Caco-2 (cell line): ENCODE measurements around the gene GNPTAB. TPM values are rescaled to one million over a fixed set of nuclear protein-coding genes. Genes with fewer than 3 reads are reported as not detected.

Experiments
- BruUV-seq: library from RNA; stranded (reverse); fragments of 400-500 nt; replicated peaks from 2 replicates; lab custom pipeline; 2021; lab: Mats Ljungman, UMichigan
- CTCF ChIA-PET: fragments of 300-600 bp; sonication (Branson Sonifier 250); formaldehyde crosslinking; loops from one replicate; lab custom pipeline; 2022; ENCODE audit warnings: antibody characterized with exemption; lab: Charles Lee
- POLR2A ChIA-PET: fragments of 300-600 bp; sonication (Branson Sonifier 250); formaldehyde crosslinking; loops from one replicate; lab custom pipeline; 2022; ENCODE audit warnings: antibody characterized with exemption; lab: Charles Lee
- DNase-seq, 2 experiments: peaks; one replicate each; pipeline versions ENCODE4 v3.0.0 to v3.0.0-alpha.2; 2020 to 2022
- H3K27me3 ChIP-seq: replicated peaks from 2 replicates; pipeline ENCODE4 v1.6.0; 2011; ENCODE audit warnings: low read length; ENCODE audit not compliant: control insufficient read depth, insufficient read depth
- H3K36me3 ChIP-seq: 2 replicates; pipeline ENCODE4 v1.5.1; 2011; ENCODE audit warnings: low read length; ENCODE audit not compliant: control insufficient read depth, insufficient read depth
- H3K4me1 ChIP-seq: fragments of 250-450 bp; sonication (Bioruptor Pico); 2 replicates; pipeline ENCODE4 v1.5.1; 2020; ENCODE audit warnings: mild to moderate bottlenecking
- H3K4me3 ChIP-seq: 2 replicates; pipeline ENCODE4 v1.5.1; 2011; ENCODE audit warnings: low read depth, mild to moderate bottlenecking, control low read depth, low read length
- H3K9me3 ChIP-seq: fragments of 250-450 bp; sonication (Bioruptor Pico); 2 replicates; pipeline ENCODE4 v1.5.1; 2020; ENCODE audit warnings: mild to moderate bottlenecking, moderate library complexity
- H3K27ac Mint-ChIP-seq: one replicate; pipeline ENCODE4 v1.8.0; 2022; ENCODE audit warnings: mixed read lengths; ENCODE audit not compliant: unreplicated experiment
- H3K27me3 Mint-ChIP-seq: one replicate; pipeline ENCODE4 v1.8.0; 2022; ENCODE audit warnings: mixed read lengths; ENCODE audit not compliant: insufficient read depth, unreplicated experiment
- H3K36me3 Mint-ChIP-seq: one replicate; pipeline ENCODE4 v1.8.0; 2022; ENCODE audit warnings: mild to moderate bottlenecking, mixed read lengths; ENCODE audit not compliant: insufficient read depth, unreplicated experiment
- H3K4me1 Mint-ChIP-seq: one replicate; pipeline ENCODE4 v1.8.0; 2022; ENCODE audit warnings: low read depth, mixed read lengths; ENCODE audit not compliant: unreplicated experiment
- H3K4me3 Mint-ChIP-seq: one replicate; pipeline ENCODE4 v1.8.0; 2022; ENCODE audit warnings: mild to moderate bottlenecking, moderate library complexity, mixed read lengths; ENCODE audit not compliant: unreplicated experiment
- H3K9me3 Mint-ChIP-seq: one replicate; pipeline ENCODE4 v1.8.0; 2022; ENCODE audit warnings: mixed read lengths; ENCODE audit not compliant: unreplicated experiment
- CTCF ChIP-seq, 2 experiments: fragments of 200-600 bp in 1 of 2; IDR thresholded peaks; 1 replicate in 1 of 2; 2 replicates in 1 of 2; pipeline versions ENCODE4 v1.5.1 to v1.8.0; 2011 to 2022; ENCODE audit warnings: antibody characterized with exemption in 1 of 2, control low read depth in 1 of 2, inconsistent platforms in 1 of 2, low read depth in 1 of 2, low read length in 1 of 2, mild to moderate bottlenecking in 1 of 2, moderate library complexity in 1 of 2; ENCODE audit not compliant: insufficient read depth in 1 of 2, severe bottlenecking in 1 of 2, unreplicated experiment in 1 of 2
- intact Hi-C: fragments of 100-400 bp; cut with micrococcal nuclease; formaldehyde crosslinking; loops from one replicate; pipeline ENCODE4 v1.10.0; 2022; ENCODE audit not compliant: unreplicated experiment
- total RNA-seq: library from RNA; stranded (reverse); gene quantifications from 2 replicates; pipeline ENCODE4 v1.2.3, GENCODE V29; 2022

Gene GNPTAB
- total RNA-seq, 1 experiment from 2014 or later: 39.1 TPM

GRCh38 chr12:101802486-101802885, 28.3 kb downstream of the GNPTAB start:
- CTCF ChIA-PET: no interaction called here
- no TSS peak for BruUV-seq
- Histone ChIP-seq H3K36me3 (no peaks in the 10 kb centered on the region), H3K4me1 (no peaks in the 10 kb centered on the region), H3K4me3 (no peak overlapping the region), H3K27me3 (no peaks in the 10 kb centered on the region), H3K9me3 (no peaks in the 10 kb centered on the region)
- no peaks in the 10 kb centered on the region for H3K4me1 Mint-ChIP-seq
- no peaks in the 10 kb centered on the region for H3K27me3 Mint-ChIP-seq
- DNase-seq: no peak
- H3K9me3 Mint-ChIP-seq: no peaks in the 10 kb centered on the region
- POLR2A ChIA-PET: no interaction called here
- no peak overlapping the region for H3K27ac Mint-ChIP-seq
- intact Hi-C loops: no loop called here
- H3K4me3 Mint-ChIP-seq: no peak overlapping the region
- TF ChIP-seq CTCF (IDR thresholded peaks at IDR 0.05; ENCODE audit: insufficient read depth in 1 of 2, low read depth in 1 of 2, low read length in 1 of 2, severe bottlenecking in 1 of 2, unreplicated experiment in 1 of 2): no peak
- no peaks in the 10 kb centered on the region for H3K36me3 Mint-ChIP-seq

DNA sequence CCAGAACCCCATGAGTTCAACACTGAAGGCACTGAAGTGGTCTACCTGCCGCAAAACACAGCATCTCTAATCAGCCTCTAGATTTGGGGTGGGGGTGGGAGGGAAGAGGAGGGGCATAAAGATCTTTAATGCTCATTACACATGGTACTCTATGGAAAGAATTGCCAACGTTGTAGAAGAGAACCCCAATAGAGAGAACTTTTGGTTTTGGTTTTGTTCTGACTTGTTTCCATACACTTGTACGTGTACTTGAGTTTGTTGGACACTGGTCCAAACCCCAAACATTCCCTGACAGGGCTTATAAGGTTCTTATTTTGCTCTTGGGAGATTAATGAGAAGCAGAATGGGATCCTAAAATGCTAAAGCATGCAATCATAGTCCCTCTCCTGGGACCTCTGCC, 31.0 kb downstream of the GNPTAB start:
- BruUV-seq: no TSS peak
- no peaks in the 10 kb centered on the region for H3K36me3 ChIP-seq

GRCh38 chr12:101795786-101796185, 35.0 kb downstream of the GNPTAB start:
- Histone ChIP-seq H3K36me3 (no peaks in the 10 kb centered on the region), H3K4me1 (peaks cover 12% of the 10 kb centered on the region; the same call in 1 of the 2 replicates), H3K27me3 (no peaks in the 10 kb centered on the region), H3K9me3 (no peaks in the 10 kb centered on the region), H3K4me3 (no peak overlapping the region)
- DNase-seq: no peak
- no TSS peak for BruUV-seq
- TF ChIP-seq CTCF (IDR thresholded peaks at IDR 0.05; ENCODE audit: insufficient read depth in 1 of 2, low read depth in 1 of 2, low read length in 1 of 2, severe bottlenecking in 1 of 2, unreplicated experiment in 1 of 2): no peak
- POLR2A ChIA-PET: no interaction called here
- H3K4me1 Mint-ChIP-seq: peaks cover 16% of the 10 kb centered on the region
- CTCF ChIA-PET: no interaction called here
- no peaks in the 10 kb centered on the region for H3K27me3 Mint-ChIP-seq
- no peak overlapping the region for H3K4me3 Mint-ChIP-seq
- H3K27ac Mint-ChIP-seq: no peak overlapping the region
- H3K9me3 Mint-ChIP-seq: no peaks in the 10 kb centered on the region
- intact Hi-C loops: no loop called here
- H3K36me3 Mint-ChIP-seq: no peaks in the 10 kb centered on the region

More for the DNA sequence above, 31.0 kb downstream of the GNPTAB start:
- no peaks in the 10 kb centered on the region for H3K9me3 Mint-ChIP-seq
- no peak overlapping the region for H3K27ac Mint-ChIP-seq
- no peaks in the 10 kb centered on the region for H3K36me3 Mint-ChIP-seq
- no peaks in the 10 kb centered on the region for H3K4me1 Mint-ChIP-seq
- Histone ChIP-seq H3K4me3 (no peak overlapping the region), H3K27me3 (no peaks in the 10 kb centered on the region), H3K4me1 (no peaks in the 10 kb centered on the region), H3K9me3 (no peaks in the 10 kb centered on the region)
- no peak for TF ChIP-seq CTCF (IDR thresholded peaks at IDR 0.05; ENCODE audit: insufficient read depth in 1 of 2, low read depth in 1 of 2, low read length in 1 of 2, severe bottlenecking in 1 of 2, unreplicated experiment in 1 of 2)
- ChIA-PET CTCF (no interaction called here), POLR2A (no interaction called here)
- no peaks in the 10 kb centered on the region for H3K27me3 Mint-ChIP-seq
- no peak overlapping the region for H3K4me3 Mint-ChIP-seq
- no peak for DNase-seq
- intact Hi-C loops: no loop called here
